SK-N-SH treated with all-trans-retinoic acid at 6 μM for 48 hours (cell line): ENCODE data around the gene EHBP1.

Source experiments
- ARNTL ChIP-seq: fragments of 450-650 bp; formaldehyde crosslinking; IDR thresholded peaks from 2 replicates; pipeline ENCODE4 v1.5.0; 2020; ENCODE audit warnings: low read depth, mild to moderate bottlenecking, moderate library complexity, borderline replicate concordance
- CSDC2 ChIP-seq: fragments of 250-450 bp; sonication (Bioruptor Pico); IDR thresholded peaks from 2 replicates; pipeline ENCODE4 v1.5.0; 2020; ENCODE audit warnings: mild to moderate bottlenecking, moderate library complexity
- ESRRG ChIP-seq: fragments of 250-450 bp; sonication (Bioruptor Pico); IDR thresholded peaks from 2 replicates; pipeline ENCODE4 v1.6.1; 2021; ENCODE audit warnings: mild to moderate bottlenecking
- GLIS3 ChIP-seq: fragments of 250-450 bp; sonication (Bioruptor Pico); IDR thresholded peaks from 2 replicates; pipeline ENCODE4 v1.5.0; 2020; ENCODE audit warnings: mild to moderate bottlenecking, moderate library complexity
- OSR1 ChIP-seq: fragments of 250-450 bp; sonication (Bioruptor Pico); IDR thresholded peaks from 2 replicates; pipeline ENCODE4 v1.8.0; 2022; ENCODE audit warnings: moderate library complexity, mild to moderate bottlenecking, inconsistent platforms
- RARB ChIP-seq: fragments of 250-450 bp; sonication (Bioruptor Pico); IDR thresholded peaks from 2 replicates; pipeline ENCODE4 v1.8.0; 2021; ENCODE audit warnings: mild to moderate bottlenecking, moderate library complexity
- TCF4 ChIP-seq: fragments of 250-450 bp; sonication (Bioruptor Pico); IDR thresholded peaks from 2 replicates; pipeline ENCODE4 v1.8.0; 2021; ENCODE audit warnings: mild to moderate bottlenecking, moderate library complexity, borderline replicate concordance
- TOX ChIP-seq: fragments of 250-450 bp; sonication (Bioruptor Pico); IDR thresholded peaks from 2 replicates; pipeline ENCODE4 v1.8.0; 2021; ENCODE audit warnings: mild to moderate bottlenecking, moderate library complexity, borderline replicate concordance
- ZFP3 ChIP-seq: fragments of 250-450 bp; sonication (Bioruptor Pico); IDR thresholded peaks from 2 replicates; pipeline ENCODE4 v1.5.0; 2020; ENCODE audit warnings: mild to moderate bottlenecking, moderate library complexity
- ZFP30 ChIP-seq: fragments of 450-650 bp; formaldehyde crosslinking; IDR thresholded peaks from 2 replicates; pipeline ENCODE4 v1.5.0; 2022; ENCODE audit warnings: mild to moderate bottlenecking, moderate library complexity
- ZNF565 ChIP-seq: fragments of 450-650 bp; formaldehyde crosslinking; conservative IDR thresholded peaks from 2 replicates; pipeline ENCODE4 v1.5.0; 2020; ENCODE audit warnings: low read depth, mild to moderate bottlenecking, moderate library complexity
- TF ChIP-seq, protein P1 (sequence below): fragments of 250-450 bp; sonication (Bioruptor Pico); IDR thresholded peaks from 2 replicates; pipeline ENCODE4 v1.8.0; 2020; ENCODE audit warnings: mild to moderate bottlenecking, moderate library complexity, borderline replicate concordance
- TF ChIP-seq, protein P2 (sequence below): fragments of 250-450 bp; sonication (Bioruptor Pico); IDR thresholded peaks from 2 replicates; pipeline ENCODE4 v1.5.1; 2020; ENCODE audit warnings: low read depth, mild to moderate bottlenecking, moderate library complexity
- TF ChIP-seq, protein P3 (sequence below): fragments of 250-450 bp; sonication (Bioruptor Pico); IDR thresholded peaks from 2 replicates; pipeline ENCODE4 v1.5.0; 2020; ENCODE audit warnings: mild to moderate bottlenecking, moderate library complexity

DNA sequence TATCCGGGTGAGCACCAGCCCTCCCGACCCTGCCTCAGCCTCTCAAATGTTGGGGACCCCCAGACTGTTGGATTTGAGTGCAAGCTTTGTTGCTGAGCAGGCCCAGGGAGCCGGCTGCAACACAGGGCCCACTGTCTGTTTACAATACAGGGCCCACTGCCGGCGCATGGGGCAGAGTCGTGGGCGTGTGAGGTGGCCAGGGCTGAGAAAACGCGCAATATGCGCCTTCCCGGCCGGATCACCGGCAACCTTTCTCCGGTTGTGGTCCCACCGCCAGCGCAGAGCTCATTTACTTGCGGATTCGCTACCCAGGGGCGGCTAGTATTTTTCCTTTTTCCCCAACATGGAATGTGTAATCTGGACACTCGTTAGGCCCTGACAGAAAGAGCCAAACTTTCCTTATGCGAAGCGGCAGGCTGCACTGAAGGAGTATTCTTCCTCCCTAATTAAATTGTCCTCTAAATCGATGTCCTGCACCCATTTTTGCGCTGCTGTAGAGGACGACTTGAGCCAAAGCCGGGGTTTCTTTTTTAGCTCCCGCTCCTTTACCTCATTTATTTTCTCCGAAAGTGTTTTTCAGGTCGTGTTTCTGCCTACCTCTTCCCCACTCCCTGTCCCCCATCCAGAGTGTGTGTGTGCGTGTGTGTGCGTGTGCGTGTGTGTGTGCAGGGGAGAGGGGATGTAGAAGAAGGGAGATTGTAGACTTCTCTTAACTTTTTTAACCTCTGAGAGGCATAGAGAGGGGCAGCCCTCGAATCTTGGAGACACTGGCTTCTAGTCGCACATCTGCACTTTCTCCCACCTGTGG, 347.8 kb downstream of the EHBP1 start:
- TF ChIP-seq, protein P1, sequence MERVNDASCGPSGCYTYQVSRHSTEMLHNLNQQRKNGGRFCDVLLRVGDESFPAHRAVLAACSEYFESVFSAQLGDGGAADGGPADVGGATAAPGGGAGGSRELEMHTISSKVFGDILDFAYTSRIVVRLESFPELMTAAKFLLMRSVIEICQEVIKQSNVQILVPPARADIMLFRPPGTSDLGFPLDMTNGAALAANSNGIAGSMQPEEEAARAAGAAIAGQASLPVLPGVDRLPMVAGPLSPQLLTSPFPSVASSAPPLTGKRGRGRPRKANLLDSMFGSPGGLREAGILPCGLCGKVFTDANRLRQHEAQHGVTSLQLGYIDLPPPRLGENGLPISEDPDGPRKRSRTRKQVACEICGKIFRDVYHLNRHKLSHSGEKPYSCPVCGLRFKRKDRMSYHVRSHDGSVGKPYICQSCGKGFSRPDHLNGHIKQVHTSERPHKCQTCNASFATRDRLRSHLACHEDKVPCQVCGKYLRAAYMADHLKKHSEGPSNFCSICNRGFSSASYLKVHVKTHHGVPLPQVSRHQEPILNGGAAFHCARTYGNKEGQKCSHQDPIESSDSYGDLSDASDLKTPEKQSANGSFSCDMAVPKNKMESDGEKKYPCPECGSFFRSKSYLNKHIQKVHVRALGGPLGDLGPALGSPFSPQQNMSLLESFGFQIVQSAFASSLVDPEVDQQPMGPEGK (CRISPR knock-in tag), result no peak
- TF ChIP-seq ARNTL (CRISPR knock-in tag) (no peak), ZFP3 (CRISPR knock-in tag) (no peak), TCF4 (CRISPR knock-in tag) (no peak), ZFP30 (no peak), OSR1 (CRISPR knock-in tag) (no peak), ZNF565 (CRISPR knock-in tag) (no peak), TOX (no peak), GLIS3 (CRISPR knock-in tag) (no peak), ESRRG (no peak), RARB (CRISPR knock-in tag) (no peak), CSDC2 (CRISPR knock-in tag) (no peak)
- TF ChIP-seq, protein P2, sequence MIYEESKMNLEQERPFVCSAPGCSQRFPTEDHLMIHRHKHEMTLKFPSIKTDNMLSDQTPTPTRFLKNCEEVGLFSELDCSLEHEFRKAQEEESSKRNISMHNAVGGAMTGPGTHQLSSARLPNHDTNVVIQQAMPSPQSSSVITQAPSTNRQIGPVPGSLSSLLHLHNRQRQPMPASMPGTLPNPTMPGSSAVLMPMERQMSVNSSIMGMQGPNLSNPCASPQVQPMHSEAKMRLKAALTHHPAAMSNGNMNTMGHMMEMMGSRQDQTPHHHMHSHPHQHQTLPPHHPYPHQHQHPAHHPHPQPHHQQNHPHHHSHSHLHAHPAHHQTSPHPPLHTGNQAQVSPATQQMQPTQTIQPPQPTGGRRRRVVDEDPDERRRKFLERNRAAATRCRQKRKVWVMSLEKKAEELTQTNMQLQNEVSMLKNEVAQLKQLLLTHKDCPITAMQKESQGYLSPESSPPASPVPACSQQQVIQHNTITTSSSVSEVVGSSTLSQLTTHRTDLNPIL (CRISPR knock-in tag), result no peak
- TF ChIP-seq, protein P3, sequence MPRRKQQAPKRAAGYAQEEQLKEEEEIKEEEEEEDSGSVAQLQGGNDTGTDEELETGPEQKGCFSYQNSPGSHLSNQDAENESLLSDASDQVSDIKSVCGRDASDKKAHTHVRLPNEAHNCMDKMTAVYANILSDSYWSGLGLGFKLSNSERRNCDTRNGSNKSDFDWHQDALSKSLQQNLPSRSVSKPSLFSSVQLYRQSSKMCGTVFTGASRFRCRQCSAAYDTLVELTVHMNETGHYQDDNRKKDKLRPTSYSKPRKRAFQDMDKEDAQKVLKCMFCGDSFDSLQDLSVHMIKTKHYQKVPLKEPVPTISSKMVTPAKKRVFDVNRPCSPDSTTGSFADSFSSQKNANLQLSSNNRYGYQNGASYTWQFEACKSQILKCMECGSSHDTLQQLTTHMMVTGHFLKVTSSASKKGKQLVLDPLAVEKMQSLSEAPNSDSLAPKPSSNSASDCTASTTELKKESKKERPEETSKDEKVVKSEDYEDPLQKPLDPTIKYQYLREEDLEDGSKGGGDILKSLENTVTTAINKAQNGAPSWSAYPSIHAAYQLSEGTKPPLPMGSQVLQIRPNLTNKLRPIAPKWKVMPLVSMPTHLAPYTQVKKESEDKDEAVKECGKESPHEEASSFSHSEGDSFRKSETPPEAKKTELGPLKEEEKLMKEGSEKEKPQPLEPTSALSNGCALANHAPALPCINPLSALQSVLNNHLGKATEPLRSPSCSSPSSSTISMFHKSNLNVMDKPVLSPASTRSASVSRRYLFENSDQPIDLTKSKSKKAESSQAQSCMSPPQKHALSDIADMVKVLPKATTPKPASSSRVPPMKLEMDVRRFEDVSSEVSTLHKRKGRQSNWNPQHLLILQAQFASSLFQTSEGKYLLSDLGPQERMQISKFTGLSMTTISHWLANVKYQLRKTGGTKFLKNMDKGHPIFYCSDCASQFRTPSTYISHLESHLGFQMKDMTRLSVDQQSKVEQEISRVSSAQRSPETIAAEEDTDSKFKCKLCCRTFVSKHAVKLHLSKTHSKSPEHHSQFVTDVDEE, result no peak
